Esophagus squamous epithelium (tissue), 4 donors: Measurements from ENCODE around the gene TMTC2.

Experiments
- POLR2A ChIP-seq, 4 donors: fragments of 450-650 bp; IDR thresholded peaks; one replicate each; pipeline ENCODE4 v1.6.1; 2017; ENCODE audit warnings: antibody characterized with exemption in 4 of 4, mild to moderate bottlenecking in 4 of 4, moderate library complexity in 3 of 4
- TF ChIP-seq, protein P1 (sequence below), 6 experiments: fragments of 450-650 bp in 4 of 6; fragments of 200-600 bp in 2 of 6; sonication (generic) in 2 of 6; IDR thresholded peaks; one replicate each; pipeline ENCODE4 v1.5.1; 2016 to 2019; ENCODE audit warnings: antibody characterized with exemption in 6 of 6, mild to moderate bottlenecking in 4 of 6, moderate library complexity in 4 of 6

DNA sequence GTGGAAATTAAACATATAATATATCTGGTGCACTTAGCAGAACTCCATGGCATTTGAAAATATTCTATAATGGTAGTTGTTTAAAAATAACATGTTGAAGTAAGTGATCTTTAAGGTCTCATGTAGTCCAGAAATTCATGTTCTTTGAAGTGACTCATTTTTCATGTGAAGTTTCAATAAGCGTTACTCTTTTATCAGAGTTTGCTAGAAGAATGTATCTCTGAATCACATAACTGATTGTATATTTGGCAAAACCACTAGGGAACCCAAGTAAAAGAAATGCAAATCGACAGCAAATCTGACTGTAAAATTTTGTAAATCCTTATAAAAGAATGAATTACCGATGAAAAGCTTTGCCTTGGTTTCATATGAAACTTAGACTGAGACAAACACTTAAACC, 463.3 kb downstream of the TMTC2 start:
- TF ChIP-seq, protein P1, sequence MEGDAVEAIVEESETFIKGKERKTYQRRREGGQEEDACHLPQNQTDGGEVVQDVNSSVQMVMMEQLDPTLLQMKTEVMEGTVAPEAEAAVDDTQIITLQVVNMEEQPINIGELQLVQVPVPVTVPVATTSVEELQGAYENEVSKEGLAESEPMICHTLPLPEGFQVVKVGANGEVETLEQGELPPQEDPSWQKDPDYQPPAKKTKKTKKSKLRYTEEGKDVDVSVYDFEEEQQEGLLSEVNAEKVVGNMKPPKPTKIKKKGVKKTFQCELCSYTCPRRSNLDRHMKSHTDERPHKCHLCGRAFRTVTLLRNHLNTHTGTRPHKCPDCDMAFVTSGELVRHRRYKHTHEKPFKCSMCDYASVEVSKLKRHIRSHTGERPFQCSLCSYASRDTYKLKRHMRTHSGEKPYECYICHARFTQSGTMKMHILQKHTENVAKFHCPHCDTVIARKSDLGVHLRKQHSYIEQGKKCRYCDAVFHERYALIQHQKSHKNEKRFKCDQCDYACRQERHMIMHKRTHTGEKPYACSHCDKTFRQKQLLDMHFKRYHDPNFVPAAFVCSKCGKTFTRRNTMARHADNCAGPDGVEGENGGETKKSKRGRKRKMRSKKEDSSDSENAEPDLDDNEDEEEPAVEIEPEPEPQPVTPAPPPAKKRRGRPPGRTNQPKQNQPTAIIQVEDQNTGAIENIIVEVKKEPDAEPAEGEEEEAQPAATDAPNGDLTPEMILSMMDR (IDR thresholded peaks at IDR 0.05), result no peak
- no peak for TF ChIP-seq POLR2A (IDR thresholded peaks at IDR 0.05)
